Urinary bladder (tissue), 2 donors: ENCODE measurements around the gene MYO18A. TPM values are rescaled to one million over a fixed set of nuclear protein-coding genes. Genes with fewer than 3 reads are reported as not detected.

Experiments used
- polyA plus RNA-seq: library from polyadenylated mRNA; stranded (reverse); fragments of 200-250 nt; gene quantifications from one replicate; pipeline ENCODE4 v1.2.3, GENCODE V29; 2013
- total RNA-seq: library from RNA; depleted of rRNA; stranded (reverse); fragments of >200 nt; gene quantifications from one replicate; pipeline ENCODE4 v1.2.3, GENCODE V29; 2014
- donor health status: healthy.

MYO18A gene
- total and polyA plus RNA-seq, 2 donors: 30.6 to 33.8 TPM

Other genes starting within 250 kb of the MYO18A start
- 21.1 TPM for gene PHF12, start 228.9 kb downstream of the MYO18A start, total RNA-seq
- 30.8 TPM for gene PHF12, start 228.9 kb downstream of the MYO18A start, polyA plus RNA-seq
- gene SEZ6, start 174.4 kb downstream of the MYO18A start, total RNA-seq: 0.16 TPM
- 0.04 TPM for gene SEZ6, start 174.4 kb downstream of the MYO18A start, polyA plus RNA-seq
- gene PIPOX, start 137.3 kb downstream of the MYO18A start, total RNA-seq: 4.0 TPM
- gene PIPOX, start 137.3 kb downstream of the MYO18A start, polyA plus RNA-seq: 4.6 TPM
- not detected for gene CRYBA1, start 66.5 kb upstream of the MYO18A start, total RNA-seq
- not detected for gene CRYBA1, start 66.5 kb upstream of the MYO18A start, polyA plus RNA-seq
- gene NUFIP2, start 113.8 kb upstream of the MYO18A start, total RNA-seq: 71.4 TPM
- gene NUFIP2, start 113.8 kb upstream of the MYO18A start, polyA plus RNA-seq: 11.0 TPM
- 96.9 TPM for gene TAOK1, start 210.0 kb upstream of the MYO18A start, total RNA-seq
- 16.8 TPM for gene TAOK1, start 210.0 kb upstream of the MYO18A start, polyA plus RNA-seq